GM18505 (cell line): ENCODE measurements around the gene ZNF524.
A peak's percentile ranks its signal among the peaks of the same experiment; 100 is the strongest.

ENCODE experiments used
- ATAC-seq: cut with Tn5 transposase; IDR thresholded peaks from one replicate; pipeline ENCODE4 v1.9.1; 2021; ENCODE audit not compliant: unreplicated experiment
- POLR2A ChIP-seq: IDR thresholded peaks from 4 replicates; pipeline ENCODE4 v1.6.1; 2011; ENCODE audit warnings: borderline replicate concordance; ENCODE audit not compliant: insufficient read depth, insufficient read length; ENCODE audit errors: extremely low read depth

The ZNF524 gene

DNA sequence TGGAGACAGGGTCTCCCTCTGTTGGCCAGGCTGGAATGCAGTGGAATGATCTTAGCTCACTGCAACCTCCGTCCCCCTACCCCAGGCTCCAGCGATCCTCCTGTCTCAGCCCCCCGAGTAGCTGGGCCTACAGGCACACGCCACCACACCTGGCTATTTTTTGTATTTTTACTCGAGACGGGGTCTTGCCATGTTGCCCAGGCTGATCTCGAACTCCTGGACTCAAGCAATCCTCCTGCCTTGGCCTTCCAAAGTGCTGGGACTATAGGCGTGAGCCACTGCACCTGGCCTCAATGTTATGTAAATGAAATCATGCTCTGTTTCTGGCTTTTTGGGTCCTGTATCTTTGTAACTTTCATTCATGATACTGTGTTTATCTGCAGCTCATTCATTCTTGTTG lies 11.3 kb upstream of the ZNF524 start:
- no peak for TF ChIP-seq POLR2A

DNA sequence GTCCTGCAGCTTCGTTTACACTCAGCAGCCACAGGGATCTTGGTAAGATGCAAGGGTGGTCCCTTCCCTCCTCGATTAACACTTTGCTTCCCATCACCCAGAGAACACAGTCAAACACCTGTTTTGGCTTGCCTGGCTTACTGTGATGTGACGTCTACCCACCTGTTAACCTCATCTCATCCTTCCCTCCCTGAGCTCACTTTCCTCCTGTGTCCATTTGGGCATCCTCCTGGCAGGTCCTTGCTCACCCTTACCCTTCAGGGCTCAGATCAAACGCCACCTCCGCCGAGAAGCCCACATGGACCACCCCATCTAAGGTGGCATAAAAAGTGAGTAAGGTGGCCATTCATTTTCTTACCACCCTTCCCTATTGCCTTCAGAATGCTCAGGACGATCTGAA lies 10.0 kb upstream of the ZNF524 start:
- no peak for TF ChIP-seq POLR2A
- no peak for ATAC-seq

More for the DNA sequence above, 11.3 kb upstream of the ZNF524 start:
- ATAC-seq: no peak

DNA sequence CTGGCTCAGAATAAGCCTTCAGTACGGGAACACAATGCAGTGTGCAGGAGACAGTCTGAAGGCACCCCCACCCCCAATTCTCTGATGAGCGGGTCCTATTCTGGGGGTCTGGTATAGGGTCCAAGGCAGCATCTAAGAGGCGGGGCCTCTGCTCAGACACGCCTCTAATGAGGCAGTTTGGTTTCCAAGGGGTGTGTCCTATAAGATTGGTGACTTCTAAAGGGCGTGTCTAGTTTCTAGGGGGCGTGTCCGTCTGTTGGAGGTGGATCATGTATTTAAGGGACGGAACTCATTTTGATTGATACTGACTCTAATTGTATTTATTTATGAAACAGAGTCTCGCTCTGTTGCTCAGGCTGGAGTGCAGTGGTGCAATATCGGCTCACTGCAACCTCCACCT lies 9.5 kb upstream of the ZNF524 start:
- no peak for TF ChIP-seq POLR2A
- ATAC-seq: no peak

DNA sequence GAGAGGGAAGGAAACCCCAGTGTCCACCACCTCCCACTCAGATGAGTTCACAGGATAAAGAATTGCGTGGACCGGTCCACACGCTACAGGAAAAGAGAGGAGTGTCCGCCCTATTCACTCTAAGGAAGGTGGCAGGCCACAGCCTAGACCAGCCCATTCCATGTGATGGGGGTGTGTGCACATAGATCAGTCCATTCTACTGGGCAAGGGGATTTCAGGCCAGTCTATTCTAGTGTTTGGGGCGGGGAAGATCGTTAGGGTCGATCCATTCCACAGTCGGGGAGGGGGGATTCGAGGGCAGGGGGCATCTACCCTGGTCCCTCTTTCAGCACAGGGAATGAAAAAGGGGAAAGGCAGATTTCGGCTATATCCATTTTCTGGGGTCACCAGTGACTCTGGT lies 8.5 kb upstream of the ZNF524 start:
- ATAC-seq: no peak
- TF ChIP-seq POLR2A: no peak

DNA sequence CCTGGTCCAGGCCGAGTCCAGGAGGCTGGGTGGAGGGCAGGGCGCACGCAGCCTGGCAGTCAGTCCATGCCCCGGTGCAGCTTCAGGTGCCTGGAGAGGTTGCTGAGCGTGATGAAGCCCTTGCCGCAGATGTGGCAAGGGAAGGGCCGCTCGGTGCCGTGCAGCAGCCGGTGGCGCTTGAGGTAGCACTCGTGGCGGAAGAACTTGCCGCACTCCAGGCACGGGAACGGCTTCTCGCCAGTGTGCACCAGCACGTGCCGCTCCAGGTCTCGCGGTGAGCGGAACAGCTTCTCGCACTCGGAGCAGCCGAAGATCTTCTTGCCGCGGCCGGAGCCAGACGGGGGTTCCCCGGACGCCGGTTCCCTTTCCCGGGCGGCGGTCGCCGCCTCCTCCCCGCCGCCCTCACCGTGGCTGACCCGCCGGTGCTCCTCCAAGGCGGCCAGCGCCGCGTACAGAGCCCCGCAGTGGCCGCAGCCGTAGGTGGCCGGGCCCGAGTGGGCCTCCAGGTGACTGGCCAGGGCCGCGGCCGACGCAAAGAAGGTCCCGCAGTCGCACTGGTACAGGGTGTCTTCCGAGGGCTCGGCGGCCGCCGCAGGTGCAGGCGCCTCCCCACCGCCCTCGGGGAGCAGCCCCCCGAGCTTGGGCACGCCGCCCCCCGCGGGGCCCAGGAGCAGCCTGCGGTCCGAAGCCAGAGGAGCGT lies 7.5 kb upstream of the ZNF524 start:
- no peak for ATAC-seq
- TF ChIP-seq POLR2A: no peak

DNA sequence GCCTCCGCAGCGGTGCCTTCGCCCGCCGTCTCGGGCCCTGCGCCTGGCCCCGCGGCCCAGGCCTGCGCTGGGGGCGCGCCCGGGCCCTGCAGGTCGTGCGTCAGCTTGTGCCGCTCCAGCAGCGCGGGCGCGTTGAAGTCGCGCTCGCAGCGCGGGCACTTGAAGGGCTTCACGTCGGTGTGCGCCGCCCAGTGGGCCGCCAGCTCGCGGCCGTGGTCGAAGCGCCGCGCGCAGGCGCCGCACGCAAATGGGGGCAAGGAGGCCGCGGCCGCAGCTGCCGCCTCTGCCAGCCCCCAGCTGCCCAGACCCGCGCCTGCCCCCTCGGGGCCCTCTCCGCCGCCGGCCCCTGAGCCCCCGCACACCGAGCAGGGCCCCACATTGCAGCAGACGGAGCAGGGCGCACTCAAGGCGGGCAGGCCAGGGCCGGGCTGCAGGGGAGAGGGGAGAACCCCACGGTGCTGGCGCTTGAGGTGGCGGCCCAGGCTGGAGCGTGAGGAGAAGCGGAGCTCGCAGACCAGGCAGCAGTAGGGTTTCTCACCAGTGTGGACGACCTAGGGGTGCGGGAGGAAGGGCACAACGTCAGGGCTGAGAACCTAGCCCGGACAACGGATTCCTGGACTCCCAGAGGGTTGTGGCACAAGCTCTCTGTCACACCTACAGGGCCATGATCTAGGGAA lies 6.9 kb upstream of the ZNF524 start:
- no peak for ATAC-seq
- no peak for TF ChIP-seq POLR2A

DNA sequence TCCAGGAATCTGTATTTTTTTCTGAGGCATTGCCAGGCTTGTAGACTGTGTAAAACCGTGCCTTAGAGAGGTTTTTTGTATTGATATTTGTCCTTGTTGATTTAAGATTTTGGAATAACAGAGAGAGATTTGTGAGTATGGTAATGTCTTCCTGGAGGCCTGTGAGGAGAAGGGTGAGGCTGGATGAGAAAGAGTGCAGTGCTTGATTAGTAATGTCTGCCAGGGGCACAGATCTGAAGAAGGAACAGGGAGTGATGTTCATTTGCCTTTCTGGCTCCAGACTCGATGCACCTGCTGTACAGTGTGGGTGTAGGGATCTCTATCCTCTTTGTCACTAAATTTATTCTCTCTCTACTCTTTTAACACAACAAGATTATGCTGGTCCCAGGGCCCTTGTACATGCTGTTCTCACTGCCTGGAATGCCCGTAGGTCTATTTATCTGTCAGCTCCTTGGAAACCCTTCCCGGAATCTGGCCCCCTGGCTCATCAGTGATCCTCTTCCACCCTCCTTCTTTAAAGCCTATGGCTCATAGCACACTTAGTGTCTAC lies 5.0 kb upstream of the ZNF524 start:
- no peak for ATAC-seq

DNA sequence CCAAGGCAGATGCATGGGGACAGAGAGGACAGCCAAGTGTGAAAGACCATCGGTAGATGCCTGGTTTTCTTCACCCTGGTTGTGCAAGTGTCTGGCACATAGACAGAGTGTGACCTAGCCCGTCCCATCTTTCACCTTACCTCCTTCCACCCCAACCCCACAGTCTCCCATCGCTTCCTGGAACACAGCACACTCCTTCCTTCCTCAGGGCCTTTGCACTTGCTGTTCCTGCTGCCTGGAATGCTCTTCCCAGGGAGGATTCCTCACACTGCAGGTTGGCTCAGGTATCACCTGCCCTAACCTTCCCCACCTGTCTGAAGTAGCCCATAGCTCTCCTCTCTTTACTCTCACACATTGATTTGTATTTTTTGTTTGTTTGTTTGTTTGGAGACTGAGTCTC lies 3.8 kb upstream of the ZNF524 start:
- ATAC-seq: no peak
- no peak for TF ChIP-seq POLR2A

More for the DNA sequence above, 5.0 kb upstream of the ZNF524 start:
- TF ChIP-seq POLR2A: no peak

DNA sequence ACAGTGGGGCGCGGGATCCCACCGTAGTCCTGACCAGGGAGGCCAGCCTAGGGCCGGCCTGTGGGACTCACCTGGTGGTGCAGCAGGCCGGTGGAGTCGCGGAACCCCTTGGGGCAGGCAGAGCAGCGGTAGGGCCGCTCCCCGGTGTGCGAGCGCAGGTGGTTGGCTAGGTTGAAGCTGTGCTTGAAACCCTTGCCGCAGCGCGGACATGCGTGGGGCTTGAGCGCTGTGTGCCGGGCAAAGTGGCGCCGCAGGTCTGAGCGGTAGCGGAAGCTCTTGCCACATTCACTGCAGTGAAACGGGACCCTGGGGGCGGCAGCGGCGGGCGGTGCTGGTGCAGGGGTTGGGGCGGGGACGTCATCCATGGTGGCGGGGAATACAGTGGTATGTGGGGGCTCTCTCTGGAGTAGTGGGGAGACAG lies 2.6 kb upstream of the ZNF524 start:
- no peak for TF ChIP-seq POLR2A
- no peak for ATAC-seq

DNA sequence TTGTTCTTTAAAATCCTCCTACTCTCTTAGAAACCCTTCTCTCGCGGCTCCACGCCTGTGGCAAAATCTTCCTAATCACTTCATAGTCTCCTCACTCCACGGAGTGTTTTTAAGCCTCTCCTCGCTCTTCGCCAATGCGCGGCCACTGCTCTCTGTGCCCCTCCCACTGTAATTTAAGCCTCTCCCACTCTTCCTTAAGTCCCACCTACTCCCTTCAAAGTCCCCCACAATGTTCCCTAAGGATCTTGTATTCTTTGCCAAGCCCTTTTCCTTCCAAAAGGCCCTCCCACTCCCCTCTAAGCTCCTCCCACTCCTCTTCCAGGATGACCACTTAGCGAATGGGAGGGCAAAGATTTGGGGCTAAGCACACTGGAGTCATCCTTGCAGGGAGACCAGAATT lies 2.1 kb upstream of the ZNF524 start:
- no peak for TF ChIP-seq POLR2A
- no peak for ATAC-seq

DNA sequence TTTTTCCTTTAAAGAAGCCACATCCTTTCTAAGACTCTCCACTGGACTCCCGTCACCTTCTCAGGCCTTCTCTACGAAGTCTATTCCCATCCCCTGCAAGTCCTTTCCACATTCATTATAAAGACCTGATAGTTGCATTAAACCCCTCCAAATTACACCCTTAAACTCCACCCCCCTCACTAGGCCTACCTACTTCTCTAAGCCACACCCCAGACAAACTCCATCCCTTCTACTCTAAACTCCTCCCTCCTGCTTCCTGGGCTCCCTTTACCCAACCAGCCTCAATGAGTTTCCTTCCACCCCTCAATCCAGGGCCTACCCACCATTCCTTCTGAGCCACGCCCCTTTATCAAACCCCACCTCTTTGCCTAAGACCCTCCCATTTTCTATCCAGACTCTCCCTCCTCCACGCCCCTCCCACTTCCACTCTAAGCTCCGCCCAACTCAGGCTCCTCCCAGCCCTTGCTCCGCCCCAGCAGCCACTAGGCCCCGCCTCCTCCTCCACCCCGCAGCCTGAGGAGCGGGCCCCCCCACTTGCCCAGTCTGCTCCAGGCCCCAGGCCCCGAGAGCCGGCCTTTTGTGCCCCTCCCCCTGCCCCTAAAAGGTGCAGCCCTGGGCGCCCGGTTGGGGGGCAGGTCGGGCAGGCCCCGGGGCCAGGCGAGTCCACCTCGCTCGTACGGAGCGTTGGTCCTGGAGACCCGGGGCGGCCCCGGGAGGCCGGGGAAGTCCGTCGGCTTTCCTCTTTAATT lies 1.2 kb upstream of the ZNF524 start:
- ATAC-seq: peak; percentile 56

DNA sequence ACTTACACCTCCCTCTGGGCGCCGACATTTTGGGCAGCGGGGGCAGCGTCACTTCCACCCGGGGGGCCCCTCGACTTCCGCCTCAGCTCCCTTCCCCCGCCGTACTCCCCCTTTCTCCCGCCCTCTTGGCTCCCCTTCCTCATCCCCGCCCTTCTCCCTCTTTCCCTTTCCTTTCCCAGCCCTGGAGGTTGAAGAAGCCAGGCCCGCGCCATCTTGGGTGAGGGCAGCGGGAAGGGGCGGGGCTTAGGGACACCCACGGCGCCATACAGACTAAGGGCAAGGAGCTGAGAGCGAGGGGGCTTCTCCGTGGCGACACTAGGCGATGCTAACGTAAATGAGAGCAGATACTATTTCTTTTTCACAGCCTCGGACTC lies 633 bp upstream of the ZNF524 start, which contains the start of gene FIZ1:
FIZ1 (minus strand) TSS at position 50 of the 374 bp plus-strand sequence. CDS start 1,652 bp downstream, outside the sequence.
- TF ChIP-seq POLR2A: no peak
- ATAC-seq: peak; percentile 44

More for the DNA sequence above, 1.2 kb upstream of the ZNF524 start:
- TF ChIP-seq POLR2A: peak; percentile 68

DNA sequence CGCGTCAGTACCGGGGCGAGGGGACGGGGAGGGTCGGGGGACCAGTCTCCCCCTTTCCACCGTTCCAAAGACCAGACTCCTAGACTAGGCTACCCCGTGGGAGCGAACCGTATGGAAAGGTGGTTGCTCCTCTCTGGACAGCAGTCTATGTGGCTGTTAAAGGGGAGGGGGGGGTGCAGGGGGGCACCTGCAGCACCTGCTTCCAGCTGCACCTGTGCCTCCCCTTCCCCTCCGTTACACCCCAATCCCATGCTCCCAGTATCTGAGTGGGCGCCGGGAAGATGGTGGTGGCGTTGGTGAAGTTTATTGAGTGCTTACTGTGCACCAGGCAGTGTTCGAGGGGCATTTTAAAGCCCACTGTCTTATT lies 557 bp downstream of the ZNF524 start:
- peak; percentile 29 for TF ChIP-seq POLR2A
- no peak for ATAC-seq

DNA sequence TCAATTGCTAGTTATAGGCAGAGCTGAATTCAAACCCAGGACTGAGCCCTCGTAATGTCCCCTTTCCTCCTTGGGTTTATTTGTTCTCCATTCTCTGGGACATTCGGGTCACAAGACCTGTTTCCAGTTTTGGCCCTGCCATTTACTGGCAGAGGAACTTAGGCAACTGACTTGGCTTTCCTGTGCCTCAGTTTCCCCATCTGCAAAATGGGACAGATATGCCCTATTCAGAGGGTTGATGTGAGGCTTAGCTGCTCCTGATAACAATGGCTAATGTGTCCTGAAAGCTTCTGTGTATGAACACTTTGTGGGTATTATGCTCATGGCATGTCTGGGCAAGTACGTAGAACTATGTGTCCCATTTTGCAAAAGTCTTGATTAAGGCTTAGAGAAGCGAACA lies 996 bp downstream of the ZNF524 start:
- no peak for TF ChIP-seq POLR2A
- ATAC-seq: no peak
